Thyroid gland (tissue), 4 donors: ENCODE data around the gene FNBP1.

Experiments used
- CTCF ChIP-seq, 6 experiments: fragments of 200-600 bp in 3 of 6; fragments of 450-650 bp in 3 of 6; sonication (generic) in 3 of 6; IDR thresholded peaks; one replicate each; pipeline ENCODE4 v1.5.1; 2016 to 2019; ENCODE audit warnings: antibody characterized with exemption in 6 of 6, mild to moderate bottlenecking in 2 of 6, inconsistent platforms in 1 of 6, moderate library complexity in 1 of 6
- POLR2A ChIP-seq, 2 donors: fragments of 450-650 bp; IDR thresholded peaks; one replicate each; pipeline ENCODE4 v1.6.1; 2017; ENCODE audit warnings: antibody characterized with exemption in 2 of 2, mild to moderate bottlenecking in 2 of 2, moderate library complexity in 1 of 2

GRCh38 chr9:129848712-129849441 is 194.1 kb downstream of the FNBP1 start:
- TF ChIP-seq CTCF (IDR thresholded peaks at IDR 0.05) (no peak), POLR2A (IDR thresholded peaks at IDR 0.05) (no peak)
